ENCODE results near the gene TENM4. TPM values are rescaled to one million over a fixed set of nuclear protein-coding genes. Genes with fewer than 3 reads are reported as not detected.

TENM4 gene
- total and polyA plus RNA-seq, 2 of the 8 experiments (the other 6 are each of a cell fraction or from before 2014, with no cell fraction given), result 3.5 to 7.2 TPM

DNA sequence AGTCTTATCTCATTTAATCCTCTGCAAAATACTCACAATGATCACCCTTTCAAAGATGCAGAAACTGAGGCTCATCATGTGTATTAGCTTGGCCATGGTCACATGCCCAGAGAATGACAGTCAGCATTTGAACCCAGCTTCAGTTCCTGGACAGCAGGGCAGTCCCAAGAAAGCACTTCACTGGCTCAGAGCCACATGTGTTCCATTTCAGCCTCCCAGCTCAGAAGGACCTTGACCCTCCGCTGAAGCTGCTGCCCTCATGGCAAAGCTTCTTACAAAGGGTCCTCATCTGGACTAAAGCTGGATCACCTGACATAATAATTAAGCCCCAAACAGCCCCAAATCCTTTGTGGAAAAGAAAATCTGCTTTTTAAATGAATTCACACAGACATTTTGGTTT lies 37.0 kb downstream of the TENM4 start:
- ChIA-PET CTCF (ENCODE audit: partially characterized antibody) (interaction anchor here (0.5 to 5.0 kb wide), 6 partner anchors 11 to 181 kb away, joined by 3 to 56 read pairs (median 3); no protein-coding TSS in a partner anchor), POLR2A (ENCODE audit: partially characterized antibody) (no interaction called here)
- FAIRE-seq (no peak), DNase-seq (ENCODE audit: low read depth in 1 of 2, low spot score in 2 of 2) (no peak)
- no peaks in the 10 kb centered on the region; the same call in 1 of the 2 replicates for H3K79me1 ChIP-seq (ENCODE audit: low read depth, low read length)
- no peak overlapping the region for H3K4ac ChIP-seq (replicated peaks; ENCODE audit: insufficient read length, low read depth, low read length)
- H3K14ac ChIP-seq (ENCODE audit: insufficient read length), result no peak overlapping the region
- H3K27me3 ChIP-seq (replicated peaks in 1 of 4; ENCODE audit: control insufficient read depth in 3 of 4, extremely low read depth in 1 of 4, insufficient read depth in 3 of 4, low read length in 3 of 4), result no peaks in the 10 kb centered on the region
- no peak overlapping the region for H2BK5ac ChIP-seq (ENCODE audit: low read depth, low read length)
- 100% methylated on average over 1 of the region's 1 CpG; no CpG with 5 or more reads in 1 of the 2 experiments for WGBS, 2 experiments (ENCODE audit: extremely low coverage in 1 of 2, insufficient coverage in 1 of 2, insufficient read length in 1 of 2, insufficient replicate concordance in 2 of 2, low coverage in 1 of 2, low lambda C conversion rate in 2 of 2, missing lambda C conversion rate in 1 of 2)
- TF ChIP-seq NANOG (IDR thresholded peaks at IDR 0.05; ENCODE audit: insufficient read depth, low read depth, low read length, poor library complexity, severe bottlenecking) (no peak), KDM1A (IDR thresholded peaks at IDR 0.05; ENCODE audit: borderline replicate concordance, low read length) (no peak), ASH2L (IDR thresholded peaks at IDR 0.05; ENCODE audit: low read length) (no peak), CHD1 (IDR thresholded peaks at IDR 0.05; ENCODE audit: low read depth, low read length) (no peak), CEBPB (IDR thresholded peaks at IDR 0.05; ENCODE audit: low read depth, low read length) (no peak), SUZ12 (IDR thresholded peaks at IDR 0.05; ENCODE audit: low read length) (no peak), GTF2F1 (IDR thresholded peaks at IDR 0.05; ENCODE audit: borderline replicate concordance, low read depth, low read length) (no peak), TAF1 (IDR thresholded peaks at IDR 0.05; ENCODE audit: low read depth, low read length) (no peak), MAFK (IDR thresholded peaks at IDR 0.05; ENCODE audit: low read depth, low read length) (no peak), NRF1 (IDR thresholded peaks at IDR 0.05; ENCODE audit: low read depth, low read length) (no peak)
- no peak overlapping the region for H4K5ac ChIP-seq (ENCODE audit: insufficient read length, low read depth, low read length)
- no peak overlapping the region for H2BK120ac ChIP-seq (replicated peaks; ENCODE audit: low read depth, low read length)
- H2BK12ac ChIP-seq (ENCODE audit: low read depth, low read length), result no peak overlapping the region
- no peak overlapping the region for H4K8ac ChIP-seq (ENCODE audit: extremely low read depth, insufficient read depth, low read length)
- no peak overlapping the region for H3K18ac ChIP-seq (ENCODE audit: extremely low read depth, low read length)
- peaks cover 0 to 2% (median 0%) of the 10 kb centered on the region in 4 experiments; a peak in 1 of 7 replicates for H3K4me1 ChIP-seq (replicated peaks in 1 of 4; ENCODE audit: control insufficient read depth in 3 of 4, insufficient read depth in 4 of 4, low read length in 3 of 4)
- no peaks in the 10 kb centered on the region for H3K9me3 ChIP-seq (ENCODE audit: insufficient read depth in 2 of 2, low read depth in 1 of 2, low read length in 1 of 2)
- peaks cover 2 to 4% of the 10 kb centered on the region in 2 experiments for H4K20me1 ChIP-seq (replicated peaks in 1 of 2; ENCODE audit: control insufficient read depth in 1 of 2, insufficient read depth in 2 of 2, low read length in 2 of 2)
- H3K9ac ChIP-seq (replicated peaks in 1 of 4; ENCODE audit: extremely low read depth in 1 of 4, low read depth in 3 of 4, low read length in 3 of 4), result no peak overlapping the region
- H2BK15ac ChIP-seq (ENCODE audit: low read length), result no peak overlapping the region
- no peaks in the 10 kb centered on the region for H3K36me3 ChIP-seq (ENCODE audit: control insufficient read depth in 2 of 4, insufficient read depth in 4 of 4, low read length in 3 of 4)
- H3K4me2 ChIP-seq (ENCODE audit: insufficient read depth in 1 of 2, low read depth in 2 of 2, low read length in 2 of 2), result no peak overlapping the region
- H3K56ac ChIP-seq (replicated peaks; ENCODE audit: insufficient read length, low read depth, low read length), result no peak overlapping the region
- H3K23me2 ChIP-seq (ENCODE audit: low read depth, low read length), result no peaks in the 10 kb centered on the region
- H2BK20ac ChIP-seq (ENCODE audit: low read length), result no peak overlapping the region
- no peak overlapping the region for H3K27ac ChIP-seq (ENCODE audit: low read depth, low read length)
- no peaks in the 10 kb centered on the region for H3K79me2 ChIP-seq (ENCODE audit: control insufficient read depth in 1 of 2, insufficient read depth in 2 of 2, low read length in 2 of 2)
- H2AK5ac ChIP-seq (ENCODE audit: low read depth, low read length), result no peak overlapping the region
- no peak overlapping the region for H3K4me3 ChIP-seq (ENCODE audit: extremely low read depth in 1 of 4, insufficient read depth in 2 of 4, low read depth in 3 of 4, low read length in 4 of 4)
- H4K91ac ChIP-seq (replicated peaks; ENCODE audit: insufficient read length, low read length), result no peak overlapping the region
- no peak overlapping the region for H3K23ac ChIP-seq (ENCODE audit: insufficient read length)
- H2AFZ ChIP-seq (ENCODE audit: low read length), result no peak overlapping the region
